ENCODE measurements around the gene TCTN3.

Gene TCTN3

GRCh38 chr10:95660283-95660682 lies 33.4 kb downstream of the TCTN3 start:
- DNase-seq (ENCODE audit: low read depth) = peak; percentile 5
- TF ChIP-seq CTCF (conservative IDR thresholded peaks at IDR 0.05; ENCODE audit: low read depth, low read length) = no peak
- no peak overlapping the region for H3K4me3 ChIP-seq (ENCODE audit: low read length)

- no peak for DNase-seq (ENCODE audit: low read depth)
- no peak for TF ChIP-seq CTCF (conservative IDR thresholded peaks at IDR 0.05; ENCODE audit: low read depth, low read length)
- peak overlapping the region; percentile 83 for H3K4me3 ChIP-seq (ENCODE audit: low read length)
These were observed 36.5 kb downstream of the TCTN3 start for GRCh38 chr10:95657250-95657649.

GRCh38 chr10:95656291-95657164 lies 37.2 kb downstream of the TCTN3 start, which contains the start of gene ALDH18A1:
ALDH18A1 (minus strand) TSS chr10:95656711; CDS start chr10:95653377, 3,334 bp downstream.
- peak within 1 kb of the TSS; percentile 83 for H3K4me3 ChIP-seq (ENCODE audit: low read length)
- peak; percentile 45 for DNase-seq (ENCODE audit: low read depth)
- TF ChIP-seq CTCF (conservative IDR thresholded peaks at IDR 0.05; ENCODE audit: low read depth, low read length) = no peak

- TF ChIP-seq CTCF (conservative IDR thresholded peaks at IDR 0.05; ENCODE audit: low read depth, low read length) = no peak
- peak overlapping the region; percentile 83 for H3K4me3 ChIP-seq (ENCODE audit: low read length)
- peak; percentile 22 for DNase-seq (ENCODE audit: low read depth)
These were observed 38.0 kb downstream of the TCTN3 start for GRCh38 chr10:95655571-95656290.

GRCh38 chr10:95653895-95654294 lies 39.8 kb downstream of the TCTN3 start:
- no peak for DNase-seq (ENCODE audit: low read depth)
- H3K4me3 ChIP-seq (ENCODE audit: low read length) = no peak overlapping the region
- no peak for TF ChIP-seq CTCF (conservative IDR thresholded peaks at IDR 0.05; ENCODE audit: low read depth, low read length)

- DNase-seq (ENCODE audit: low read depth) = no peak
- no peak overlapping the region for H3K4me3 ChIP-seq (ENCODE audit: low read length)
- TF ChIP-seq CTCF (conservative IDR thresholded peaks at IDR 0.05; ENCODE audit: low read depth, low read length) = no peak
These were observed 42.2 kb downstream of the TCTN3 start for GRCh38 chr10:95651346-95652060.

Data from retinal pigment epithelial cell (primary cell).